ENCODE data around the gene FZD8. TPM values are rescaled to one million over a fixed set of nuclear protein-coding genes. Genes with fewer than 3 reads are reported as not detected.
A peak's percentile ranks its signal among the peaks of the same experiment; 100 is the strongest.

FZD8 gene
- polyA plus RNA-seq, 1 experiment, result 0.55 TPM

GRCh38 chr10:35613597-35614226, 28.4 kb downstream of the FZD8 start:
- CTCF ChIA-PET, result interaction anchor here (0.5 to 5.4 kb wide), 32 partner anchors 11 to 1286 kb away, joined by 3 to 72 read pairs (median 6); no protein-coding TSS in a partner anchor

DNA sequence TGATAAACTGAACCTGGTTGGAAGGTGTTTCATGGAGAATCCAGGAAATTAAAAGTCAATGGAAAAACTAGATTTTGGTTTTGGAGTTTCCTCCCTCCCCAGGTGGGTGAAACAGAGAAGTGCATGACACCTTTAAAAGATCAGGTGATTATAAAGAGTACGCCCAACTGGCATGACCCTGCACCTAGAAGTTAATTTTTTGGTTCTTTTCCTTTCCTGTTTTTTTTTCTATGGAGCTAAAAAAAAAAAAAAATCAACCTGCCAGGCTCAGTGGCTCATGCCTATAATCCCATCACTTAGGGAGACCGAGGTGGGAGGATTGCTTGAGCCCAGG, 29.0 kb downstream of the FZD8 start:
- ChIA-PET CTCF (interaction anchor here (0.6 to 5.4 kb wide), 19 partner anchors 22 to 1270 kb away, joined by 3 to 72 read pairs (median 6); no protein-coding TSS in a partner anchor), POLR2A (interaction anchor here (0.6 kb wide), 1 partner anchor 50 kb away, joined by 3 read pairs; no protein-coding TSS in a partner anchor)
- no peak for DNase-seq (ENCODE audit: low read depth, low spot score)
- no peak for TF ChIP-seq CTCF (IDR thresholded peaks at IDR 0.05; ENCODE audit: low read depth, low read length)
- H3K4me3 ChIP-seq (ENCODE audit: low read depth, low read length), result no peak overlapping the region
- H3K27me3 ChIP-seq (ENCODE audit: control insufficient read depth, insufficient read depth, low read length), result peaks cover 10% of the 10 kb centered on the region
- no peak overlapping the region for H3K27ac ChIP-seq (ENCODE audit: low read depth, low read length)
- peaks cover 7% of the 10 kb centered on the region; the same call in 1 of the 2 replicates for H3K9me3 ChIP-seq (ENCODE audit: control insufficient read depth, insufficient read depth, low read length)

More at GRCh38 chr10:35613597-35614226, 28.4 kb downstream of the FZD8 start:
- 0 out of 2 replicates have a peak, but pooled peaks cover 2% of the 10 kb centered on the region for H3K9me3 ChIP-seq (ENCODE audit: control insufficient read depth, insufficient read depth, low read length)
- no peak for DNase-seq (ENCODE audit: low read depth, low spot score)
- TF ChIP-seq CTCF (IDR thresholded peaks at IDR 0.05; ENCODE audit: low read depth, low read length), result peak; percentile 61
- POLR2A ChIA-PET, result no interaction called here
- no peak overlapping the region for H3K27ac ChIP-seq (ENCODE audit: low read depth, low read length)
- H3K27me3 ChIP-seq (ENCODE audit: control insufficient read depth, insufficient read depth, low read length), result peaks cover 10% of the 10 kb centered on the region
- H3K4me3 ChIP-seq (ENCODE audit: low read depth, low read length), result no peak overlapping the region

GRCh38 chr10:35612385-35613106, 29.6 kb downstream of the FZD8 start:
- TF ChIP-seq CTCF (IDR thresholded peaks at IDR 0.05; ENCODE audit: low read depth, low read length), result no peak
- CTCF ChIA-PET, result interaction anchor here (0.6 to 5.4 kb wide), 17 partner anchors 22 to 1270 kb away, joined by 3 to 72 read pairs (median 6); no protein-coding TSS in a partner anchor
- Histone ChIP-seq H3K9me3 (ENCODE audit: control insufficient read depth, insufficient read depth, low read length) (peaks cover 10% of the 10 kb centered on the region; the same call in 1 of the 2 replicates), H3K4me3 (ENCODE audit: low read depth, low read length) (no peak overlapping the region), H3K27ac (ENCODE audit: low read depth, low read length) (no peak overlapping the region), H3K27me3 (ENCODE audit: control insufficient read depth, insufficient read depth, low read length) (peaks cover 10% of the 10 kb centered on the region)
- POLR2A ChIA-PET, result interaction anchor here (0.6 kb wide), 1 partner anchor 49 kb away, joined by 3 read pairs; no protein-coding TSS in a partner anchor
- DNase-seq (ENCODE audit: low read depth, low spot score), result no peak

GRCh38 chr10:35611750-35612149, 30.3 kb downstream of the FZD8 start:
- H3K4me3 ChIP-seq (ENCODE audit: low read depth, low read length), result no peak overlapping the region
- POLR2A ChIA-PET, result no interaction called here
- CTCF ChIA-PET, result interaction anchor here (0.8 to 5.4 kb wide), 4 partner anchors 49 to 1269 kb away, joined by 3 to 72 read pairs (median 30); no protein-coding TSS in a partner anchor

More at GRCh38 chr10:35611750-35612149, 30.3 kb downstream of the FZD8 start:
- peaks cover 10% of the 10 kb centered on the region; the same call in 1 of the 2 replicates for H3K9me3 ChIP-seq (ENCODE audit: control insufficient read depth, insufficient read depth, low read length)
- no peak for DNase-seq (ENCODE audit: low read depth, low spot score)
- no peak overlapping the region for H3K27ac ChIP-seq (ENCODE audit: low read depth, low read length)
- no peak for TF ChIP-seq CTCF (IDR thresholded peaks at IDR 0.05; ENCODE audit: low read depth, low read length)
- H3K27me3 ChIP-seq (ENCODE audit: control insufficient read depth, insufficient read depth, low read length), result peaks cover 10% of the 10 kb centered on the region

Data from AG04450 (cell line).